NT2/D1 (cell line): ENCODE results near the gene FBXW4.

ENCODE experiments used
- YY1 ChIP-seq: IDR thresholded peaks from 2 replicates; pipeline ENCODE4 v1.6.1; 2011; ENCODE audit not compliant: insufficient read length, insufficient read depth
- ZNF274 ChIP-seq: IDR thresholded peaks from 2 replicates; pipeline ENCODE4 v1.6.1; 2011; ENCODE audit warnings: mild to moderate bottlenecking, low read depth, low read length

DNA sequence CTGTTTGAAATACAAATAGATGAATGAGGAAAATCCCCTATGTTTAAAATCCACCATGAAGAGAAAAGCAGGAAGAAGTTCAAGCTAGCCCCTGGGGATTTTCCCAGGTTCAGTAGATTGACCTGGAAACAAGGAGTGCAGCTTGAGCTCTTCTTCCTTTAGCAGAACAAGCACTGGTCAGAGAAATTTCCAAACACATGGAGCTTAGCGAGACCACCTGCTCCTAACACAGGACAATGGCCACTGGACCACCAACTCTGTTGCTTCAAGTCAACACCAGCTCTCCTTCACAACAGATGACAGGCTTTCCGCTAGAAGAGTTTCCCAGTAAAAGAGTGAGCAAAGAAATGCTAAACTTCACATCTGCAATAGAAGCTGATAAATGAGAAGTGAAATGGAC, 9.4 kb upstream of the FBXW4 start:
- TF ChIP-seq YY1, result no peak
- no peak for TF ChIP-seq ZNF274
